PC-9 (cell line): ENCODE results near the gene GCDH. TPM values are rescaled to one million over a fixed set of nuclear protein-coding genes. Genes with fewer than 3 reads are reported as not detected.

Source experiments
- BruUV-seq: library from RNA; stranded (reverse); fragments of 400-500 nt; replicated peaks from 2 replicates; lab custom pipeline; 2021; lab: Mats Ljungman, UMichigan
- CTCF ChIA-PET: fragments of 300-600 bp; sonication (Branson Sonifier 250); formaldehyde crosslinking; loops from one replicate; lab custom pipeline; 2022; ENCODE audit warnings: antibody characterized with exemption; lab: Charles Lee
- POLR2A ChIA-PET: fragments of 300-600 bp; sonication (Branson Sonifier 250); formaldehyde crosslinking; loops from one replicate; lab custom pipeline; 2022; ENCODE audit warnings: antibody characterized with exemption; ENCODE audit not compliant: unreplicated experiment; lab: Charles Lee
- DNase-seq, 2 experiments: peaks; one replicate each; pipeline versions ENCODE4 v3.0.0 to v3.0.0-alpha.2; 2015 to 2022; ENCODE audit warnings: mixed read lengths in 1 of 2
- H2AFZ ChIP-seq: fragments of 200-600 bp; sonication (generic); 2 replicates; pipeline ENCODE4 v1.8.1; 2017; ENCODE audit warnings: antibody characterized with exemption
- H3F3A ChIP-seq: fragments of 200-600 bp; sonication (generic); 2 replicates; pipeline ENCODE4 v1.8.1; 2017; ENCODE audit warnings: antibody characterized with exemption, mild to moderate bottlenecking, low read depth; ENCODE audit not compliant: insufficient read depth
- H3K27ac ChIP-seq: fragments of 200-600 bp; sonication (generic); 2 replicates; pipeline ENCODE4 v1.6.1; 2016; ENCODE audit warnings: mixed run types
- H3K27me3 ChIP-seq: fragments of 200-600 bp; sonication (generic); 2 replicates; pipeline ENCODE4 v1.6.1; 2016; ENCODE audit warnings: low read depth, mixed run types; ENCODE audit not compliant: insufficient read depth
- H3K36me3 ChIP-seq: fragments of 200-600 bp; sonication (generic); 2 replicates; pipeline ENCODE4 v1.6.1; 2016; ENCODE audit warnings: low read depth, mixed run types
- H3K4me1 ChIP-seq: fragments of 200-600 bp; sonication (generic); replicated peaks from 2 replicates; pipeline ENCODE4 v1.6.1; 2016; ENCODE audit warnings: mixed run types; ENCODE audit not compliant: insufficient read depth
- H3K4me2 ChIP-seq: fragments of 200-600 bp; sonication (generic); 2 replicates; pipeline ENCODE4 v1.6.1; 2017; ENCODE audit warnings: mixed run types
- H3K4me3 ChIP-seq: fragments of 200-600 bp; sonication (generic); 2 replicates; pipeline ENCODE4 v1.6.1; 2016; ENCODE audit warnings: mixed run types
- H3K79me2 ChIP-seq: fragments of 200-600 bp; sonication (generic); 2 replicates; pipeline ENCODE4 v1.6.1; 2017; ENCODE audit warnings: low read depth, mixed run types
- H3K9me2 ChIP-seq: fragments of 200-600 bp; sonication (generic); 2 replicates; pipeline ENCODE4 v1.8.1; 2017; ENCODE audit warnings: mild to moderate bottlenecking; ENCODE audit not compliant: insufficient read depth
- H3K9me3 ChIP-seq: fragments of 200-600 bp; sonication (generic); 2 replicates; pipeline ENCODE4 v1.8.1; 2016; ENCODE audit warnings: low read depth; ENCODE audit not compliant: insufficient read depth
- H4K20me1 ChIP-seq: fragments of 200-600 bp; sonication (generic); 2 replicates; pipeline ENCODE4 v1.8.1; 2017; ENCODE audit not compliant: insufficient read depth
- EZH2 ChIP-seq: fragments of 200-600 bp; sonication (generic); IDR thresholded peaks from 2 replicates; pipeline ENCODE4 v1.8.0; 2017; ENCODE audit warnings: antibody characterized with exemption, low read depth
- intact Hi-C: fragments of 100-400 bp; cut with micrococcal nuclease; formaldehyde crosslinking; loops from one replicate; pipeline ENCODE4 v1.10.0; 2022; ENCODE audit not compliant: unreplicated experiment
- total RNA-seq: library from RNA; stranded (reverse); gene quantifications from 2 replicates; pipeline ENCODE4 v1.2.3, GENCODE V29; 2021
- TF ChIP-seq, protein P1 (sequence below): fragments of 200-600 bp; sonication (generic); conservative IDR thresholded peaks from 2 replicates; pipeline ENCODE4 v1.6.1; 2017; ENCODE audit warnings: mixed run types, antibody characterized with exemption, mild to moderate bottlenecking, moderate library complexity

GCDH gene
- total RNA-seq, 1 experiment from 2014 or later: 23.2 TPM

DNA sequence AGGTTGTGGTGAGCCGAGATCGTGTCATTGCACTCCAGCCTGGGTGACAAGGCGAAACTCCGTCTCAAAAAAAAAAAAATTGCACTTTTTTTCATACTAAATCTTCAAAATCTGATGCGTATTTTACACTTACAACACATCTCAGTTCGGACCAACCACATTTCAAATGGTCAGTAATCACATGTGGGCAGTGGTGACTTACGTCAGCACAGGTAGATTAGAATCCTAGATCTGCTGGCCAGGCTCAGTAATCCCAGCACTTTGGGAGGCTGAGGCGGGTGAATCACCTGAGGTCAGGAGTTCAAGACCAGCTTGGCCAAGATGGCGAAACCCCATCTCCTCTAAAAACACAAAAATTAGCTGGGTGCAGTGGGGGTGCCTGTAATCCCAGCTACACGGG, 44.1 kb downstream of the GCDH start:
- CTCF ChIA-PET: no interaction called here

DNA sequence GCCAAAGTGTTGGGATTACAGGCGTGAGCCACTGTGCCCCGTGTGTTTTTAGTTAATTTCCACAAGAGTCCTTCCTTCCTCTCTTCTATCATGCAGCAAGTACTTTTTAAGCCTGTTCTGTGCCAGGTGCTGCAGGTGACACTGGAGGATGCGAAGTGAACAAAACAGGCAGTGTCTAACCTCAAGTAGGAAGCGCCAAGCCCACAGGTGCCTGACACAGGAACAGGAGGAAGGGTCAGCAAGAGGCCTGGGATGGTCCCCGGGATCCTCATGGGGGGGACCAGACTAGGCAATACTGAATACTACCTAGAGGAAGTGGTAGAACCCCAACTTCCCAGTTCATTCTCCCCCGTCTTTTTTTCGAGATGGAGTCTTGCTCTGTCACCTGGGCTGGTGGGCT, 45.6 kb downstream of the GCDH start:
- Histone ChIP-seq H3K4me1 (peaks cover 31% of the 10 kb centered on the region), H3K79me2 (peaks cover 51% of the 10 kb centered on the region), H3K36me3 (peaks cover 26% of the 10 kb centered on the region), H3K9me3 (no peaks in the 10 kb centered on the region), H3F3A (peaks cover 22% of the 10 kb centered on the region), H3K9me2 (no peaks in the 10 kb centered on the region), H3K27me3 (no peaks in the 10 kb centered on the region), H2AFZ (no peak overlapping the region), H3K4me2 (no peak overlapping the region), H3K27ac (no peak overlapping the region), H3K4me3 (no peak overlapping the region), H4K20me1 (peaks cover 16% of the 10 kb centered on the region)
- CTCF ChIA-PET: no interaction called here
- no peak for TF ChIP-seq EZH2
- TF ChIP-seq, protein P1, sequence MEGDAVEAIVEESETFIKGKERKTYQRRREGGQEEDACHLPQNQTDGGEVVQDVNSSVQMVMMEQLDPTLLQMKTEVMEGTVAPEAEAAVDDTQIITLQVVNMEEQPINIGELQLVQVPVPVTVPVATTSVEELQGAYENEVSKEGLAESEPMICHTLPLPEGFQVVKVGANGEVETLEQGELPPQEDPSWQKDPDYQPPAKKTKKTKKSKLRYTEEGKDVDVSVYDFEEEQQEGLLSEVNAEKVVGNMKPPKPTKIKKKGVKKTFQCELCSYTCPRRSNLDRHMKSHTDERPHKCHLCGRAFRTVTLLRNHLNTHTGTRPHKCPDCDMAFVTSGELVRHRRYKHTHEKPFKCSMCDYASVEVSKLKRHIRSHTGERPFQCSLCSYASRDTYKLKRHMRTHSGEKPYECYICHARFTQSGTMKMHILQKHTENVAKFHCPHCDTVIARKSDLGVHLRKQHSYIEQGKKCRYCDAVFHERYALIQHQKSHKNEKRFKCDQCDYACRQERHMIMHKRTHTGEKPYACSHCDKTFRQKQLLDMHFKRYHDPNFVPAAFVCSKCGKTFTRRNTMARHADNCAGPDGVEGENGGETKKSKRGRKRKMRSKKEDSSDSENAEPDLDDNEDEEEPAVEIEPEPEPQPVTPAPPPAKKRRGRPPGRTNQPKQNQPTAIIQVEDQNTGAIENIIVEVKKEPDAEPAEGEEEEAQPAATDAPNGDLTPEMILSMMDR: no peak
- DNase-seq: no peak
- no TSS peak for BruUV-seq
- POLR2A ChIA-PET: no interaction called here
- intact Hi-C loops: no loop called here

More for the DNA sequence above, 44.1 kb downstream of the GCDH start:
- Histone ChIP-seq H3K36me3 (peaks cover 20% of the 10 kb centered on the region), H2AFZ (no peak overlapping the region), H3K4me1 (peaks cover 28% of the 10 kb centered on the region), H3K9me3 (no peaks in the 10 kb centered on the region), H3K4me2 (no peak overlapping the region), H3K79me2 (peaks cover 47% of the 10 kb centered on the region), H3K9me2 (no peaks in the 10 kb centered on the region), H3K4me3 (no peak overlapping the region), H3F3A (peaks cover 7% of the 10 kb centered on the region), H3K27ac (no peak overlapping the region), H4K20me1 (peaks cover 12% of the 10 kb centered on the region), H3K27me3 (no peaks in the 10 kb centered on the region)
- TF ChIP-seq, protein P1: no peak
- no peak for TF ChIP-seq EZH2
- intact Hi-C loops: no loop called here
- POLR2A ChIA-PET: no interaction called here
- DNase-seq: no peak
- no TSS peak for BruUV-seq

DNA sequence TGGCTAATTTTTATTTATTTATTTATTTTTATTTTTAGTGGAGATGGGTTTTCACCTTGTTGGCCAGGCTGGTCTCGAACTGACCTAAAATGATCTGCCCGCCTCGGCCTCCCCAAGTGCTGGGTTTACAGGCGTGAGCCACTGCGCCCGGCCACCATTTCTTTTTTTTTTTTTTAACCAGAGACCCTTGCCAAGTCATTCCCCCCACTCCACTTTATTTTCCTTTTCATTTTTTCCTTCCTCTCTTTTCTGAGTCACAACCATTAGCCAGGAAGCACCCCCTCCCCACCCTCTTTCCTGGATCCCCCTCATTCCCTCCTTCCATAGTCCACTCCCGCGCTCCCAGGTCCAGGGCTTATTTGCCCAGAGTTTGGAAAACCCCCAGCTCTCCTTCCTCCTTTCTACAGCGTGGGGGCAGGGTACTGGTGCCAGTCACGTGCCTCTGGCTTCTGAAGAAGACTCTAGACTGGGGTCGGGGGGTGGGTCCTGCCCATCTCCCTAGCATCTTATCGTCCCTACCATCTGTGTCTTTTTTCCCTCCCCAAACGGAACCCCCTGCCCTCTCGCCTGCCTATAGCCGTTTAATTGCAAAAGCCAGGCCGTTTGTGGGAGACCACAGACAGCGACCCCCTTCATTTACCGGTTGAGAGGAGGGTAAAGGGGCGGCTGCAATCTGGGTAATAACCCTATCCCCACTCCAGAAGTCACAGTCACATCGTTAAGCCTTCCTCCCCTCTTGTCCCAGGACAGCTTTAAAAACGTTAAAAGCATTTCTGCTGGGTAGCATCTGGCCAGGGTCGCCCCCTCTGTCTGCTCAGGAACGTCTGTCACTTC, 46.4 kb downstream of the GCDH start:
- Histone ChIP-seq H3K27me3 (no peaks in the 10 kb centered on the region), H3K4me3 (peak overlapping the region; percentile 99), H3K9me2 (no peaks in the 10 kb centered on the region), H2AFZ (peak overlapping the region; percentile 92), H3K36me3 (peaks cover 29% of the 10 kb centered on the region), H3K79me2 (peaks cover 47% of the 10 kb centered on the region), H3F3A (peaks cover 29% of the 10 kb centered on the region), H3K4me1 (peaks cover 25% of the 10 kb centered on the region), H3K9me3 (no peaks in the 10 kb centered on the region), H3K4me2 (peak overlapping the region; percentile 95), H4K20me1 (peaks cover 16% of the 10 kb centered on the region), H3K27ac (peak overlapping the region; percentile 35)
- BruUV-seq: TSS peak; percentile 35
- TF ChIP-seq, protein P1: no peak
- TF ChIP-seq EZH2: no peak
- POLR2A ChIA-PET: interaction anchor here (0.6 to 1.0 kb wide), 4 partner anchors 47 to 528 kb away, joined by 3 to 5 read pairs (median 4); partner anchors contain the start of gene GCDH
- DNase-seq: no peak
- intact Hi-C loops: no loop called here
- CTCF ChIA-PET: interaction anchor here (0.6 to 1.1 kb wide), 2 partner anchors 28 to 56 kb away, joined by 3 to 4 read pairs; partner anchors contain the start of gene DNASE2
